ENCODE results near the gene MYCL.
"Not testable (repeated sequence)": the region's sequence is repeated elsewhere in the genome, so short reads cannot be mapped to it uniquely, and the experiment has no call there.

MYCL gene

DNA sequence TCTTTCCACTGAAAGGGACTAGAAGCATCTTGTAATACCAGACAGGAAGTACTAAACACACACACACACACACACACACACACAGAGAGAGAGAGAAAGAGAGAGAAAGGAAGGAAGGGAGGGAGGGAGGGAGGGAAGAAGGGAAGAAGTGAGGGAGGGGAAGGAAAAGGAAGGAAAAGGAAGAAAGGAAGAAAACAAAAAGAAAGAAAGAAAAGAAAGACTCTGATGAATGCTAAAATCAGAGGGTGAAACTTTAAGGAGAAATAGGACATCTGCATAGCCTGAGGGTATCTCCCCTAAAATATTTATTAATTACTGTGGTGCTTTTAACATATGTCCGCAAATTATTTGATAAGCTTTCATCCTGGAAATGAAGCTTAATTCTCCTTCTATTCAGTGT, 29.0 kb downstream of the MYCL start:
- Histone ChIP-seq H3K27me3 (ENCODE audit: low read length) (no peaks in the 10 kb centered on the region), H4K20me1 (ENCODE audit: low read depth, low read length) (no peaks in the 10 kb centered on the region), H3K4me2 (ENCODE audit: low read depth, low read length, poor library complexity, severe bottlenecking) (no peak overlapping the region), H3K36me3 (ENCODE audit: low read length) (0 out of 2 replicates have a peak, but pooled peaks cover 5% of the 10 kb centered on the region), H3F3A (ENCODE audit: insufficient read depth) (peaks cover 3% of the 10 kb centered on the region; the same call in 1 of the 2 replicates), H3K9me2 (replicated peaks; ENCODE audit: insufficient read depth, low read length) (no peaks in the 10 kb centered on the region), H3K27ac (ENCODE audit: low read depth, low read length) (no peak overlapping the region), H3K9ac (ENCODE audit: low read length) (no peak overlapping the region), H3K79me2 (ENCODE audit: insufficient read depth, low read length) (peaks cover 63% of the 10 kb centered on the region), H3K9me3 (ENCODE audit: insufficient read depth, low read length) (no peaks in the 10 kb centered on the region), H2AFZ (ENCODE audit: low read depth, low read length, severe bottlenecking) (no peak overlapping the region), H3K4me3 (ENCODE audit: insufficient read depth, low read length, poor library complexity, severe bottlenecking) (no peak overlapping the region)
- no peak for TF ChIP-seq EZH2phosphoT487 (conservative IDR thresholded peaks at IDR 0.05; ENCODE audit: low read length)
- TF ChIP-seq, protein P1, sequence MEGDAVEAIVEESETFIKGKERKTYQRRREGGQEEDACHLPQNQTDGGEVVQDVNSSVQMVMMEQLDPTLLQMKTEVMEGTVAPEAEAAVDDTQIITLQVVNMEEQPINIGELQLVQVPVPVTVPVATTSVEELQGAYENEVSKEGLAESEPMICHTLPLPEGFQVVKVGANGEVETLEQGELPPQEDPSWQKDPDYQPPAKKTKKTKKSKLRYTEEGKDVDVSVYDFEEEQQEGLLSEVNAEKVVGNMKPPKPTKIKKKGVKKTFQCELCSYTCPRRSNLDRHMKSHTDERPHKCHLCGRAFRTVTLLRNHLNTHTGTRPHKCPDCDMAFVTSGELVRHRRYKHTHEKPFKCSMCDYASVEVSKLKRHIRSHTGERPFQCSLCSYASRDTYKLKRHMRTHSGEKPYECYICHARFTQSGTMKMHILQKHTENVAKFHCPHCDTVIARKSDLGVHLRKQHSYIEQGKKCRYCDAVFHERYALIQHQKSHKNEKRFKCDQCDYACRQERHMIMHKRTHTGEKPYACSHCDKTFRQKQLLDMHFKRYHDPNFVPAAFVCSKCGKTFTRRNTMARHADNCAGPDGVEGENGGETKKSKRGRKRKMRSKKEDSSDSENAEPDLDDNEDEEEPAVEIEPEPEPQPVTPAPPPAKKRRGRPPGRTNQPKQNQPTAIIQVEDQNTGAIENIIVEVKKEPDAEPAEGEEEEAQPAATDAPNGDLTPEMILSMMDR (IDR thresholded peaks at IDR 0.05; ENCODE audit: insufficient read depth, low read length, poor library complexity, severe bottlenecking), result no peak

DNA sequence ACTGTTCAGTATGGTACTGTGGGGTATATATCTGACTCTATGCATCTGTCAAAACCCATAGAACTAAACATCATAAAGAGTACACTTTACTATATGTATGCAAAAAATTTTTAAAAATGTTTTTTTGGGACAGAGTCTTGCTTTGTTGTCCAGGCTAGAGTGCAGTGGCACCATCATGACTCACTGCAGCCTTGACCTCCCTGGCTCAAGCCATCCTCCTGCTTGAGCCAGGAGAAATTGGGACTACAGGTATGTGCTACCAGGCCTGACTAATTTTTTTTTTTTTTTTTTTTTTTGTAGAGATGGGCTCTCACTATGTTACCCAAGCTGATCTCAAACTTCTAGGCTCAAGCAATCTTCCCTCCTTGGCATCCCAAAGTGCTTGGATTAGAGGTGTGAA, 29.9 kb downstream of the MYCL start:
- Histone ChIP-seq H2AFZ (ENCODE audit: low read depth, low read length, severe bottlenecking) (no peak overlapping the region), H3K9me3 (ENCODE audit: insufficient read depth, low read length) (no peaks in the 10 kb centered on the region), H3K27me3 (ENCODE audit: low read length) (no peaks in the 10 kb centered on the region), H3K27ac (ENCODE audit: low read depth, low read length) (no peak overlapping the region), H3K9ac (ENCODE audit: low read length) (no peak overlapping the region), H3K79me2 (ENCODE audit: insufficient read depth, low read length) (peaks cover 55% of the 10 kb centered on the region), H3K4me2 (ENCODE audit: low read depth, low read length, poor library complexity, severe bottlenecking) (no peak overlapping the region), H3K4me3 (ENCODE audit: insufficient read depth, low read length, poor library complexity, severe bottlenecking) (no peak overlapping the region), H3K36me3 (ENCODE audit: low read length) (0 out of 2 replicates have a peak, but pooled peaks cover 5% of the 10 kb centered on the region), H3F3A (ENCODE audit: insufficient read depth) (no peaks in the 10 kb centered on the region), H3K9me2 (replicated peaks; ENCODE audit: insufficient read depth, low read length) (no peaks in the 10 kb centered on the region), H4K20me1 (ENCODE audit: low read depth, low read length) (no peaks in the 10 kb centered on the region)
- no peak for TF ChIP-seq EZH2phosphoT487 (conservative IDR thresholded peaks at IDR 0.05; ENCODE audit: low read length)
- TF ChIP-seq, protein P1 (IDR thresholded peaks at IDR 0.05; ENCODE audit: insufficient read depth, low read length, poor library complexity, severe bottlenecking), result no peak

DNA sequence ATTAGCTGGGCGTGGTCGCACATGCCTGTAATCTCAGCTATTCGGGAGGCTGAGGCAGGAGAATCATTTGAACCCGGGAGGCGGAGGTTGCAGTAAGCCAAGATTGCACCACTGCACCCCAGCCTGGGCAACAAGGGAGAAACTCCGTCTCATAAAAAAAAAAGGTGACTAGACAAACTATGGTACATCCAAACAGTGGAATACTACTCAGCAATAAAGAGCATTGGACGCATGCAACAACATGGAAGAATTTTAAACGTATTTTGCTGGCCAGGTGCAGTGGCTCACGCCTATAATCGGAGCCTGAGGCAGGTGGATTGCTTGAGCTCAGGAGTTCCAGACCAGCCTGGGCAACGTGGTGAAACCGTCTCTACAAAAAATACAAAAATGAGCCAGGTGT, 30.7 kb downstream of the MYCL start:
- not testable (repeated sequence) for H3F3A ChIP-seq (ENCODE audit: insufficient read depth); H3K9me3 ChIP-seq (ENCODE audit: insufficient read depth, low read length); H3K4me2 ChIP-seq (ENCODE audit: low read depth, low read length, poor library complexity, severe bottlenecking); H4K20me1 ChIP-seq (ENCODE audit: low read depth, low read length); H3K4me3 ChIP-seq (ENCODE audit: insufficient read depth, low read length, poor library complexity, severe bottlenecking); H3K9ac ChIP-seq (ENCODE audit: low read length); H3K9me2 ChIP-seq (replicated peaks; ENCODE audit: insufficient read depth, low read length); H3K36me3 ChIP-seq (ENCODE audit: low read length); H3K27me3 ChIP-seq (ENCODE audit: low read length); H3K27ac ChIP-seq (ENCODE audit: low read depth, low read length); H2AFZ ChIP-seq (ENCODE audit: low read depth, low read length, severe bottlenecking)
- H3K79me2 ChIP-seq (ENCODE audit: insufficient read depth, low read length), result peaks cover 52% of the 10 kb centered on the region

DNA sequence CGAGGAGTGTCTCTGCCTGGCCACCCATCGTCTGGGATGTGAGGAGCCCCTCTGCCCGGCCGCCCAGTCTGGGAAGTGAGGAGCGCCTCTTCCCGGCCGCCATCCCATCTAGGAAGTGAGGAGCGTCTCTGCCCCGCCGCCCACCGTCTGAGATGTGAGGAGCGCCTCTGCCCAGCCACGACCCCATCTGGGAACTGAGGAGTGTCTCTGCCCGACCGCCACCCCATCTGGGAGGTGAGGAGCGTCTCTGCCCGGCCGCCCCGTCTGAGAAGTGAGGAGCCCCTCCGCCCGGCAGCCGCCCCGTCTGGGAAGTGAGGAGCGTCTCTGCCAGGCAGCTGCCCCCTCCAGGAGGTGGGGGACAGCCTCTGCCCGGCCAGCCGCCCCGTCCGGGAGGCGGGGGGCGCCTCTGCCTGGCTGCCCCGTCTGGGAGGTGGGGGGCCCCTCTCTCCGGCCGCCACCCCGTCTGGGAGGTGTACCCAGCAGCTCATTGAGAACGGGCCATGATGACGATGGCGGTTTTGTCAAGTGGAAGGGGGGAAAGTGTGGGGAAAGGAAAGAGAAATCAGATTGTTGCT, 32.1 kb downstream of the MYCL start:
- not testable (repeated sequence) for H3K27ac ChIP-seq (ENCODE audit: low read depth, low read length); H3F3A ChIP-seq (ENCODE audit: insufficient read depth); H3K9me3 ChIP-seq (ENCODE audit: insufficient read depth, low read length); H4K20me1 ChIP-seq (ENCODE audit: low read depth, low read length); H3K4me2 ChIP-seq (ENCODE audit: low read depth, low read length, poor library complexity, severe bottlenecking); H3K9ac ChIP-seq (ENCODE audit: low read length); H3K27me3 ChIP-seq (ENCODE audit: low read length); H3K36me3 ChIP-seq (ENCODE audit: low read length); H3K9me2 ChIP-seq (replicated peaks; ENCODE audit: insufficient read depth, low read length); H3K4me3 ChIP-seq (ENCODE audit: insufficient read depth, low read length, poor library complexity, severe bottlenecking); H2AFZ ChIP-seq (ENCODE audit: low read depth, low read length, severe bottlenecking)
- peaks cover 42% of the 10 kb centered on the region for H3K79me2 ChIP-seq (ENCODE audit: insufficient read depth, low read length)

All from SU-DHL-6 (cell line).